ENCODE measurements around the gene PPP1R13L. TPM values are rescaled to one million over a fixed set of nuclear protein-coding genes. Genes with fewer than 3 reads are reported as not detected.
"Not testable (repeated sequence)": the region's sequence is repeated elsewhere in the genome, so short reads cannot be mapped to it uniquely, and the experiment has no call there.

PPP1R13L gene
- total RNA-seq, 1 donor from 2014 or later: 54.2 TPM

GRCh38 chr19:45432543-45432942 is 27.7 kb upstream of the PPP1R13L start:
- DNase-seq (ENCODE audit: low spot score): not testable (repeated sequence)

GRCh38 chr19:45431008-45431407 is 26.1 kb upstream of the PPP1R13L start:
- DNase-seq (ENCODE audit: low spot score): not testable (repeated sequence)

- DNase-seq (ENCODE audit: low spot score): not testable (repeated sequence)
Observed at GRCh38 chr19:45429896-45430295, 25.0 kb upstream of the PPP1R13L start.

GRCh38 chr19:45428384-45429231 is 23.7 kb upstream of the PPP1R13L start:
- DNase-seq (ENCODE audit: low spot score): no peak

- DNase-seq (ENCODE audit: low spot score): peak; percentile 62
Observed at GRCh38 chr19:45424191-45425058, 19.6 kb upstream of the PPP1R13L start.

- DNase-seq (ENCODE audit: low spot score): peak; percentile 97
Observed at GRCh38 chr19:45423589-45424190, 18.8 kb upstream of the PPP1R13L start, which contains the start of gene ERCC1. Gene ERCC1 (minus strand): TSS chr19:45423917. CDS start chr19:45423374, 543 bp downstream.

- DNase-seq (ENCODE audit: low spot score): no peak
Observed at GRCh38 chr19:45423033-45423588, 18.2 kb upstream of the PPP1R13L start.

- no peak for DNase-seq (ENCODE audit: low spot score)
Observed at GRCh38 chr19:45421947-45422498, 17.2 kb upstream of the PPP1R13L start.

GRCh38 chr19:45420871-45421270 is 16.0 kb upstream of the PPP1R13L start:
- DNase-seq (ENCODE audit: low spot score): no peak

- DNase-seq (ENCODE audit: low spot score): no peak
Observed at GRCh38 chr19:45420356-45420755, 15.5 kb upstream of the PPP1R13L start.

GRCh38 chr19:45419895-45420294 is 15.0 kb upstream of the PPP1R13L start:
- no peak for DNase-seq (ENCODE audit: low spot score)

- no peak for DNase-seq (ENCODE audit: low spot score)
Observed at GRCh38 chr19:45419396-45419795, 14.5 kb upstream of the PPP1R13L start.

GRCh38 chr19:45418802-45419201 is 13.9 kb upstream of the PPP1R13L start:
- no peak for DNase-seq (ENCODE audit: low spot score)

- no peak for DNase-seq (ENCODE audit: low spot score)
Observed at GRCh38 chr19:45417151-45417550, 12.3 kb upstream of the PPP1R13L start.

- DNase-seq (ENCODE audit: low spot score): no peak
Observed at GRCh38 chr19:45414468-45414867, 9.6 kb upstream of the PPP1R13L start.

GRCh38 chr19:45413497-45413896 is 8.6 kb upstream of the PPP1R13L start:
- DNase-seq (ENCODE audit: low spot score): no peak

GRCh38 chr19:45410330-45410729 is 5.5 kb upstream of the PPP1R13L start:
- not testable (repeated sequence) for DNase-seq (ENCODE audit: low spot score)

GRCh38 chr19:45409557-45409920 is 4.7 kb upstream of the PPP1R13L start:
- DNase-seq (ENCODE audit: low spot score): no peak

GRCh38 chr19:45408830-45409556 is 4.1 kb upstream of the PPP1R13L start:
- no peak for DNase-seq (ENCODE audit: low spot score)

GRCh38 chr19:45408121-45408520 is 3.3 kb upstream of the PPP1R13L start:
- no peak for DNase-seq (ENCODE audit: low spot score)

- DNase-seq (ENCODE audit: low spot score): not testable (repeated sequence)
Observed at GRCh38 chr19:45407585-45407984, 2.7 kb upstream of the PPP1R13L start.

Measured in mucosa of gallbladder (tissue), 1 donor.